Upper lobe of left lung (tissue), 6 donors: Measurements from ENCODE around the gene FXR2. TPM values are rescaled to one million over a fixed set of nuclear protein-coding genes. Genes with fewer than 3 reads are reported as not detected.
A peak's percentile ranks its signal among the peaks of the same experiment; 100 is the strongest.

Experiments used
- ATAC-seq, 2 donors: fragments of 200-7000 bp; cut with Tn5 transposase; one replicate each; pipeline ENCODE4 v1.9.1; 2022; ENCODE audit warnings: mild to moderate bottlenecking in 2 of 2, moderate library complexity in 2 of 2; ENCODE audit not compliant: low FRiP score in 2 of 2
- DNase-seq, 2 donors: peaks; one replicate each; pipeline ENCODE4 v3.0.0-alpha.2; 2019 to 2020
- H3K27ac ChIP-seq, 4 donors: fragments of 200-600 bp; sonication (generic); one replicate each; pipeline ENCODE4 v1.5.1; 2016 to 2019
- H3K27me3 ChIP-seq, 4 donors: fragments of 200-600 bp; sonication (generic); one replicate each; pipeline ENCODE4 v1.5.1; 2017 to 2019
- H3K36me3 ChIP-seq, 4 donors: fragments of 200-600 bp; sonication (generic); one replicate each; pipeline ENCODE4 v1.5.1; 2016 to 2019
- H3K4me1 ChIP-seq, 4 donors: fragments of 200-600 bp; sonication (generic); one replicate each; pipeline ENCODE4 v1.5.1; 2018 to 2019
- H3K4me3 ChIP-seq, 4 donors: fragments of 200-600 bp; sonication (generic); one replicate each; pipeline ENCODE4 v1.5.1; 2017 to 2019; ENCODE audit warnings: mild to moderate bottlenecking in 2 of 4, moderate library complexity in 1 of 4
- H3K9me3 ChIP-seq, 4 donors: fragments of 200-600 bp; sonication (generic); one replicate each; pipeline ENCODE4 v1.5.1; 2018 to 2019
- EP300 ChIP-seq, 4 donors: sonication (generic); formaldehyde crosslinking; IDR thresholded peaks; one replicate each; pipeline ENCODE4 v1.5.1; 2017; ENCODE audit warnings: antibody characterized with exemption in 4 of 4, control low read depth in 2 of 4
- POLR2A ChIP-seq, 4 donors: fragments of 450-650 bp; IDR thresholded peaks; one replicate each; pipeline ENCODE4 v1.5.1; 2016 to 2017; ENCODE audit warnings: antibody characterized with exemption in 4 of 4, mild to moderate bottlenecking in 2 of 4
- POLR2AphosphoS5 ChIP-seq, 2 donors: sonication (generic); formaldehyde crosslinking; IDR thresholded peaks; one replicate each; pipeline ENCODE4 v1.5.1; 2017; ENCODE audit warnings: antibody characterized with exemption in 2 of 2
- WGBS, 2 donors: methylation state at CpG; one replicate each; pipeline ENCODE4 v1.1.5; 2017 to 2018; 5-methylcytosine and 5-hydroxymethylcytosine counted together
- total RNA-seq, 6 donors: library from RNA; depleted of rRNA in 4 of 6; stranded (reverse); fragments of >200 nt in 4 of 6; gene quantifications; one replicate each; pipeline versions ENCODE4 v1.1.0 to v1.2.1, GENCODE V29; 2016 to 2021
- TF ChIP-seq, protein P1 (sequence below), 6 experiments: fragments of 450-650 bp in 4 of 6; fragments of 200-600 bp in 2 of 6; sonication (generic) in 2 of 6; IDR thresholded peaks; one replicate each; pipeline ENCODE4 v1.5.1; 2016 to 2019; ENCODE audit warnings: antibody characterized with exemption in 6 of 6
- donor health status: DM: no; HTN: no; CAD: no; lungs with moderate emphysema.
- donor health status: DM: no; HTN: yes; CAD: no; lungs with severe emphysema.

FXR2 gene
- total RNA-seq, 6 donors from 2014 or later: 35.6 to 46.1 (median 38.4) TPM

DNA sequence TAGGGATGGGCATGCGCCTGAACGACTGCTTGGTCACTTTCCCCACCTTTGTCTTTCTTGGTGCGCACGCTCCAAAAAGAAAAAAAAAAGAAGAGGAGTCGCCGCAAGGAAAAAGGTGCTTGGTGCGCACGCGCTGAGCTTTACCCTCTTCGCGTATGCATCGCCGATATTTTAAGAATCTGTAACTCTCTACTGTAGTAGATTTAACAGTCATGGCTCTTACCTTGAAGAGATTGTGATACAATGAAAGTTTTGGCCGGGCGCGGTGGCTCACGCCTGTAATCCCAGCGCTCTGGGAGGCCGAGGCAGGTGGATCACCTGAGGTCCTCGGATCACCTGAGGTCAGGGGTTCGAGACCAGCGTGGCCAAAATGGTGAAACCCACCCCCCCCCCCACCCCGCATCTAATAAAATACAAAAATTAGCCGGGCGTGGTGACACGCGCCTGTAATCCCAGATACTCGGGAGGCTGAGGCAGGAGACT is 609 bp upstream of the FXR2 start:
- no peak for ATAC-seq
- 6 to 9% methylated on average over 22 to 28 of the region's 28 CpGs for WGBS, 2 donors
- no peaks in the 10 kb centered on the region for H3K27me3 ChIP-seq

DNA sequence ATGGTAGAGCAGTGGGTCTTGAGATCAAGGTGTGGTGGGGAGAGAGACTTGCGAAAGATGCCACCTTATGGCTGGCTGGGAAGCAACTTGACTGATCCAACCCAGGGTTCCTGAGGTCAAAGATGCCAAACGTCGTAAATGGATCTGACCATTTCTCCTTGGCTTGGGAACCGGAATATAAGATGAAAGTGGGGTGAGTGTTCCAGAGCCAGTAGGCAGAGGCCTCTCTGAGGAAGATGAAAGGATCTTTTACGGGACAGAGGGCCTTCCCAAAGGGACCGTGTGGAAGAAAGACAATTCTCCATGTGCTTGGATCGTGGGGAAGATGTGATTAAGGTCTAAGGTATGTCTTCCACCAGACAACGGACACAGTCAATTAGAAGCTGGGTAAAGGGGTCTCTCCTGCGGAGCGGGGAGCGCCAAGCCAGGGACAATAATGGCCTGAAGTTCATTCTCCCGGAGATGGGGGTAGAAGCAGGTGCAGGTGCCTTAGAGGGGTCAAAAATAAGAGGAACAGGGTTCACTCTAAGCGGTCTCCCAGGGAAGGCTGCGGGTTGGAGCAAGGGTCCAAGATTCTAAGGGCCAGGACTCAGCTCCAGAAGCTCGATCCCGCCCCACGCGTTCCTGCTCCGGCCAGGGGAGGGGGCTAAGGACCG is 800 bp downstream of the FXR2 start:
- DNase-seq: no peak

More for the DNA sequence above, 609 bp upstream of the FXR2 start:
- peak overlapping the region; percentile 85 to 99 (median 89) for H3K27ac ChIP-seq
- no peaks in the 10 kb centered on the region for H3K9me3 ChIP-seq
- TF ChIP-seq, protein P1, sequence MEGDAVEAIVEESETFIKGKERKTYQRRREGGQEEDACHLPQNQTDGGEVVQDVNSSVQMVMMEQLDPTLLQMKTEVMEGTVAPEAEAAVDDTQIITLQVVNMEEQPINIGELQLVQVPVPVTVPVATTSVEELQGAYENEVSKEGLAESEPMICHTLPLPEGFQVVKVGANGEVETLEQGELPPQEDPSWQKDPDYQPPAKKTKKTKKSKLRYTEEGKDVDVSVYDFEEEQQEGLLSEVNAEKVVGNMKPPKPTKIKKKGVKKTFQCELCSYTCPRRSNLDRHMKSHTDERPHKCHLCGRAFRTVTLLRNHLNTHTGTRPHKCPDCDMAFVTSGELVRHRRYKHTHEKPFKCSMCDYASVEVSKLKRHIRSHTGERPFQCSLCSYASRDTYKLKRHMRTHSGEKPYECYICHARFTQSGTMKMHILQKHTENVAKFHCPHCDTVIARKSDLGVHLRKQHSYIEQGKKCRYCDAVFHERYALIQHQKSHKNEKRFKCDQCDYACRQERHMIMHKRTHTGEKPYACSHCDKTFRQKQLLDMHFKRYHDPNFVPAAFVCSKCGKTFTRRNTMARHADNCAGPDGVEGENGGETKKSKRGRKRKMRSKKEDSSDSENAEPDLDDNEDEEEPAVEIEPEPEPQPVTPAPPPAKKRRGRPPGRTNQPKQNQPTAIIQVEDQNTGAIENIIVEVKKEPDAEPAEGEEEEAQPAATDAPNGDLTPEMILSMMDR (IDR thresholded peaks at IDR 0.05): no peak
- no peak for TF ChIP-seq EP300 (IDR thresholded peaks at IDR 0.05)
- TF ChIP-seq POLR2A (IDR thresholded peaks at IDR 0.05): no peak
- TF ChIP-seq POLR2AphosphoS5 (IDR thresholded peaks at IDR 0.05): no peak
- peak overlapping the region; percentile 14 to 95 (median 80) for H3K4me3 ChIP-seq
- peaks cover 22 to 35% (median 34%) of the 10 kb centered on the region in 4 donors for H3K4me1 ChIP-seq
- peaks cover 0 to 4% (median 0%) of the 10 kb centered on the region in 4 donors for H3K36me3 ChIP-seq
- no peak for DNase-seq

DNA sequence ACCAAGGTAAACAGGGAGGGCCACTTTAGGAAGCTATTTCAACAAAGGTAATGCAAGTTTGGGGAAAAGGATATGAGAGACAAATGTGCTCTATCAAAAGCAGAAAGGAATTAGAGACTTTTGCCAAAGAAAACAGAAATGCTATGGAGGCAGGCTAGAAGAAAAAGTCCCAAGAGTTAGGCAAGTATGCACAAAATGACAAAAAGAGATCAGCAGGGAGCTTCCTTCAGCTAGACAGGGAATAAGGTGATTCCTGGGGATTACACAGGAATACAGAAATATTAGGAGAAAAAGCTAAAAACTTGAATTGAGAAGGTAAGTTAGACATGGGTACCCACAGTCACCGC is 2.4 kb downstream of the FXR2 start:
- H3K4me3 ChIP-seq: no peak overlapping the region
- no peak for TF ChIP-seq EP300 (IDR thresholded peaks at IDR 0.05)
- H3K36me3 ChIP-seq: peaks cover 0 to 4% (median 1%) of the 10 kb centered on the region in 4 donors
- no peak overlapping the region for H3K27ac ChIP-seq
- H3K27me3 ChIP-seq: no peaks in the 10 kb centered on the region
- H3K9me3 ChIP-seq: no peaks in the 10 kb centered on the region
- peaks cover 24 to 35% (median 34%) of the 10 kb centered on the region in 4 donors for H3K4me1 ChIP-seq
- 90 to 100% methylated on average over 1 of the region's 1 CpG for WGBS, 2 donors
- no peak for DNase-seq
- ATAC-seq: no peak

More for the DNA sequence above, 800 bp downstream of the FXR2 start:
- Histone ChIP-seq H3K27me3 (no peaks in the 10 kb centered on the region), H3K36me3 (peaks cover 0 to 4% (median under 1%) of the 10 kb centered on the region in 4 donors), H3K4me1 (peaks cover 24 to 35% (median 34%) of the 10 kb centered on the region in 4 donors), H3K27ac (peak overlapping the region; percentile 72 to 99 (median 89)), H3K4me3 (peak overlapping the region; percentile 40 to 95 (median 80)), H3K9me3 (no peaks in the 10 kb centered on the region)
- ATAC-seq: no peak
- TF ChIP-seq POLR2A (IDR thresholded peaks at IDR 0.05): no peak
- TF ChIP-seq, protein P1 (IDR thresholded peaks at IDR 0.05): no peak
- 9 to 17% methylated on average over 13 to 14 of the region's 20 CpGs for WGBS, 2 donors

DNA sequence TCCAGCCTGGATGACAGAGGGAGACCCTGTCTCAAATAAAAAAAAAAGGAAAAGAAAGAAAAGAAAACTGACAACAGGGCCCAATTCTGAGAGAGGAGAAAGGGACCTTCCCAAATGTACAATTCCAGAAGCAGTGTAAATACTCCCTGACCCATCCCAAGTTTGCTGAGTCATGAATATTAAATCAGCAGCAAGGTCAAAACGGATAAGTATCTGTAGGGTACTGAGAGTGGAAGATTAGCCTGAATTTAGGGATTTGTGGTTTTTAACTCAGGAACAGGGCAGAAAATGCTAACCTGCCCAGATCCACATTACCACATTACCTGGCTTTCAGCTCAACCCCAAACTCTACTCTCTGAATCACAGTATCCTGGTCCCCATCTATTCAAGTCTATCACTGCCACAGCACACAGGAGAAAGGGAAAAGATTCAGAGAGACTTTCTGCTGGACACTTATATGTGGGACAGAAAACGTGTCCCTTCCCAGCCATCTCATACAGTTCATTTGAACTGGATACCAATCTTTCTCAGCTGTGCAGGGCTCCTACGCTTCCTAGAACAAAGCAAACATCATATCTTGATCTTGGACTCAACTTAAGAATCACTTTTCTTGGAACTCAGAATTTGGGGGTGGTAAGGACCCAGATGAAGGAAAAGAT is 2.9 kb downstream of the FXR2 start:
- H3K36me3 ChIP-seq: peaks cover 0 to 4% (median 1%) of the 10 kb centered on the region in 4 donors
- TF ChIP-seq, protein P1 (IDR thresholded peaks at IDR 0.05): no peak
- TF ChIP-seq POLR2AphosphoS5 (IDR thresholded peaks at IDR 0.05) (no peak), EP300 (IDR thresholded peaks at IDR 0.05) (no peak)
- 51 to 59% methylated on average over 3 of the region's 3 CpGs for WGBS, 2 donors
- H3K4me3 ChIP-seq: no peak overlapping the region
- ATAC-seq (no peak), DNase-seq (no peak)
- H3K27me3 ChIP-seq: no peaks in the 10 kb centered on the region
- H3K4me1 ChIP-seq: peaks cover 24 to 35% (median 34%) of the 10 kb centered on the region in 4 donors
- H3K9me3 ChIP-seq: no peaks in the 10 kb centered on the region
- H3K27ac ChIP-seq: no peak overlapping the region

- TF ChIP-seq, protein P1 (IDR thresholded peaks at IDR 0.05): no peak
- TF ChIP-seq EP300 (IDR thresholded peaks at IDR 0.05) (no peak), POLR2A (IDR thresholded peaks at IDR 0.05) (no peak), POLR2AphosphoS5 (IDR thresholded peaks at IDR 0.05) (no peak)
- Histone ChIP-seq H3K4me3 (no peak overlapping the region), H3K4me1 (peaks cover 24 to 35% (median 34%) of the 10 kb centered on the region in 4 donors), H3K36me3 (peaks cover 0 to 10% (median 6%) of the 10 kb centered on the region in 4 donors), H3K9me3 (no peaks in the 10 kb centered on the region), H3K27ac (no peak overlapping the region), H3K27me3 (no peaks in the 10 kb centered on the region)
- ATAC-seq (no peak), DNase-seq (no peak)
- 98 to 100% methylated on average over 2 of the region's 2 CpGs for WGBS, 2 donors
Observed at GRCh38 chr17:7610641-7611040, 4.1 kb downstream of the FXR2 start.
